ENCODE results near the gene LHX1.

LHX1 gene

DNA sequence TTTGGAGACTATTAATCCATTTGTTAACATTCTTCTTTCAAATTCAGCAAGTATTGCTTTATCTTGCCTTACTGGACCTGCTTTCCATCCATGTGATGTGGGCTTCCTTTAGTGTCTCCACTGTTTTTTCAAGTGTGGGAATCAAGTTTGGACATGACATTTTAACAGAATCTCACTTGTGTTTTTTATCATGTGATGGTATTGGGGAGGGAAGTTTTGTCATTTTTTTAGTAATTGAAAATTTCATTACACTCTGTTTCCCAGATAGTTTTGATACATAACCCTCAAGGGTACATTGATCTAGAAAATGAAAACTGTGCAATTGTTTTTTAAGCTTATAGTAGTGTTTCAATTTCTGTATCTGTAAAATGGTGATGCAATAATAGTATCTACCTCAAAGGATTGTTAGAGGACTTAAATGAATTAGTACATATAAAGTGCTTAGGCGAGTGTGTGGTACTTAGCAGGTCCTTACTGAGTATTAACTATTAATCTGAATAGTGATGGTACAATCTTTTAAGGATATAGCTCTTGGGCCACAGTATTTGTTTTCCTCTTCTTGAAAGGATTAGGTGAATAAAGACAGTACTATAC lies 38.7 kb downstream of the LHX1 start:
- no peak for DNase-seq

GRCh38 chr17:36977066-36977465 lies 39.8 kb downstream of the LHX1 start:
- no peak for DNase-seq

GRCh38 chr17:36977568-36977967 lies 40.3 kb downstream of the LHX1 start:
- DNase-seq: no peak

- DNase-seq: peak; percentile 21
Observed at GRCh38 chr17:36978810-36979564, 41.7 kb downstream of the LHX1 start.

DNA sequence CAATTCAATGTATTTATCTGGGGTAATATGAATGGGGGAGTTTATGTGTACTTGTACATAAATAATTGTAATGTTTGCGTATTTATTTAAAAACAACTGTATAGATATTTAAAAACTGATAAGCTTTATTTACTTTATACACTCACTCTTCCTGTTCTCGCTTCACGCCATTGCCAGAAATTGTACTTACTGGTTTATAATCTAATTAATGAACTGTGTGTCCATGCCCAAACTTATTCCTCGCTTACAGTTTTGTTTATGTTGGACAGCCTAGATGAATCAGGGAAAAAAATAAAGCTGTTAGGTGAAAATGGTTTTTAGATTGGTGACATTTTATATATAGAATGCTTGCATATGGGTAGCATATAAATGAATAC lies 42.3 kb downstream of the LHX1 start:
- no peak for DNase-seq

- no peak for DNase-seq
Observed at GRCh38 chr17:36980280-36980761, 43.0 kb downstream of the LHX1 start.

DNA sequence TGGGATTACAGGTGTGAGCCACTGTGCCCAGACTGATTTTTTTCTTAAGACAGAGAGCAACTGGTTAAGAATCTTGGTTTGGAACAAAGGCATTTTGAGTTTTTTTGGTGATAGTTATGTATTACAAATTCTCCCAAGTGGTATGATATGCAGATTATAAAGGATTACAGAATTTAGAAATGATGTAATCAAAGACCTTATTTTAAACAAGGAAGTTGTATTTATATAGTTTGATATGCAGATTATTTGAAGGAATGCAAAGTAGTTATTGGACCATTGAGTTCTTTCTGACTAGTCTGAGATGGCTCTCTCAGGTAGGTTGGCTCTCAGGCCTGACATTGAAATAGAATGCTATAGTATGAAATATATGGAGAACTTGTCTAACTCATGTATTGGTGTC lies 46.3 kb downstream of the LHX1 start:
- DNase-seq: no peak

- DNase-seq: no peak
Observed at GRCh38 chr17:36989173-36989572, 51.9 kb downstream of the LHX1 start.

DNA sequence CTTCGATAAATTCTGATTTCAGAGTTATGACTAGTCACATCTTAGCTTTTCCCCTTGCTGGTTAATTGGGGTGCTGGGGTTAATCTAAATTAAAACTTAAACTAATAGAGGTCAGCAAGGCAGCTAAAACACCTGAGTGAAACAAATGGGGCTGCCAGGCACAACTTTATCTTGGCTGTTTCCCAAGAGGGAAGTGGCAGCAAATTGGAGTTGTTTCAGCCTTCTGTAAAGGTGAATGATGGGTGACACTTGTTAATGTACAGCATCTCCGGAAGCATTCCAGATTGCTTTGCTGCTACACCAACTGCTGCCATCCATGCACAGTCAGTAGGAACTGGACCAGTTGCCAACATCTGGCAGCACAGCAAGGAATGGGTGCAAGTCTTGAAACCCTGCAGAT lies 55.4 kb downstream of the LHX1 start:
- DNase-seq: no peak

- no peak for DNase-seq
Observed at GRCh38 chr17:36993227-36993626, 56.0 kb downstream of the LHX1 start.
